ENCODE results near the gene GRB2.

GRB2 gene

DNA sequence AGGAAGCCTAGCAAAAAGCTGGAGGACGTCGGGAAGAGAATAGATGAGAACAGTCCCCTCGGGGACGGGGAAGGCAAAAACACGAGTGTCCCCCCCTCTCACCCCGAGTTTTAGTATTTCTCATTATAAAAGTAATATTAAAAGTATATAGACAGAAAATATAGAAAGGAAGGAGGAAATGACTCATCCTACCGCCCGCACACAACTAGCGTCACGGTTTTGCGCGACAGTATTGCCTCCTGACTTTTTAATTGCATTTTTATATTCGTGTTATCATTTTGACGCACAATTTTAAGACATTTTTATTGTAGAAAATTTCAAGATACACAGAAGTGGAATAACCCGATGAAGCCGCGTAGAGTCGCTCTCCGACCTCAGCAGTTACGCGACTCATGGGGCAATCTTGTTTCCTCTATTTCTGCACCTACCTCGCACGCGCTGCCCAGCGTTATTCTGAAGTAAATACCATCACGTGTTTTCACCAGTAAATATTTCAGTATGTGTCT is 115.6 kb downstream of the GRB2 start:
- H3K27ac ChIP-seq: peak overlapping the region; percentile 30
- DNase-seq: no peak
- peak overlapping the region; percentile 93 for H3K4me3 ChIP-seq (ENCODE audit: low read depth, low read length)
- TF ChIP-seq, protein P1, sequence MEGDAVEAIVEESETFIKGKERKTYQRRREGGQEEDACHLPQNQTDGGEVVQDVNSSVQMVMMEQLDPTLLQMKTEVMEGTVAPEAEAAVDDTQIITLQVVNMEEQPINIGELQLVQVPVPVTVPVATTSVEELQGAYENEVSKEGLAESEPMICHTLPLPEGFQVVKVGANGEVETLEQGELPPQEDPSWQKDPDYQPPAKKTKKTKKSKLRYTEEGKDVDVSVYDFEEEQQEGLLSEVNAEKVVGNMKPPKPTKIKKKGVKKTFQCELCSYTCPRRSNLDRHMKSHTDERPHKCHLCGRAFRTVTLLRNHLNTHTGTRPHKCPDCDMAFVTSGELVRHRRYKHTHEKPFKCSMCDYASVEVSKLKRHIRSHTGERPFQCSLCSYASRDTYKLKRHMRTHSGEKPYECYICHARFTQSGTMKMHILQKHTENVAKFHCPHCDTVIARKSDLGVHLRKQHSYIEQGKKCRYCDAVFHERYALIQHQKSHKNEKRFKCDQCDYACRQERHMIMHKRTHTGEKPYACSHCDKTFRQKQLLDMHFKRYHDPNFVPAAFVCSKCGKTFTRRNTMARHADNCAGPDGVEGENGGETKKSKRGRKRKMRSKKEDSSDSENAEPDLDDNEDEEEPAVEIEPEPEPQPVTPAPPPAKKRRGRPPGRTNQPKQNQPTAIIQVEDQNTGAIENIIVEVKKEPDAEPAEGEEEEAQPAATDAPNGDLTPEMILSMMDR (IDR thresholded peaks at IDR 0.05; ENCODE audit: low read depth, low read length): no peak
- no peaks in the 10 kb centered on the region for H3K27me3 ChIP-seq (ENCODE audit: insufficient read depth, low read depth, severe bottlenecking)
- H3K9me3 ChIP-seq (ENCODE audit: severe bottlenecking): no peaks in the 10 kb centered on the region
- peaks cover 27% of the 10 kb centered on the region for H3K36me3 ChIP-seq

DNA sequence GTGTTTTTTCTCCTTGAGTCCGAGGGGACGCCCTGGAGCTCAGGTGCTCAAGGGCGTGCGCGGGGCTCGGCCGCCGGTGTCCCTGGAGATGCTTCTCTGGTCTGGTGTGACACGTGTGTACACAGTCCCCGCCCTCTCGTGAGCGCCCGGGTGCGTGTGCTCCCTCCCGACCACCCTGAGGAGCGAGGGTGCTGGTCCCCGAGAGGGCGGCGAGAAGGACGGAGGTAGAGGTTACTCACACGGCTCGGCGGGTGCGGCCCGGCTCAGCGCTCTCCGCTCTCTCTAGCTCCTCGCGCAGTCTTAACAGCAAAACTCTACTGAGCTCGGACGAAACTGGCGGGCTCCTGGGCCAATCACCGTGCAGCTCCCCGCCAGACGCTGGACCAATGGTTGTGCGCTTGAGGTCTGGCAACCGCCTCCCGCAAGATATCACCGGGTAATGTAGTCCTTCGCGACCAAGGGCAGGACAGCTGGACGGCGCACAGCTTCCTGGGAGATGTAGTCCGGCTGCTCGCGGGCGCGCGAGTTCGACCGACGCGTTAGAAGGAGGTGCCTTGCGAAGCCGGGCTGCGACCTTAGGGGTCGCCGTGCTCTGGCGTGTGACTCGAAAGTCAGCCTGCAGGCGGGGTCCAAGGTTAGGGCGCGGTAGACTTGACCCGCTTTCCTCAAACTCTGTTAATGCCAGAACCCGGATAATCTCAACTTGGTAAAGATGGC is 116.2 kb downstream of the GRB2 start, which contains the start of gene SLC25A19:
Gene SLC25A19 (minus strand): TSS at position 319 of the 717 bp plus-strand sequence. CDS start 2,669 bp downstream, outside the sequence.
- TF ChIP-seq, protein P1 (IDR thresholded peaks at IDR 0.05; ENCODE audit: low read depth, low read length): peak; percentile 68
- H3K4me3 ChIP-seq (ENCODE audit: low read depth, low read length): peak within 1 kb of the TSS; percentile 93
- peak within 1 kb of the TSS; percentile 78 for H3K27ac ChIP-seq
- DNase-seq: peak; percentile 100
- peaks cover 29% of the 10 kb centered on the region for H3K36me3 ChIP-seq
- H3K27me3 ChIP-seq (ENCODE audit: insufficient read depth, low read depth, severe bottlenecking): no peaks in the 10 kb centered on the region
- H3K9me3 ChIP-seq (ENCODE audit: severe bottlenecking): no peaks in the 10 kb centered on the region

- peak overlapping the region; percentile 78 for H3K27ac ChIP-seq
- H3K36me3 ChIP-seq: peaks cover 32% of the 10 kb centered on the region
- DNase-seq: peak; percentile 87
- TF ChIP-seq, protein P1 (IDR thresholded peaks at IDR 0.05; ENCODE audit: low read depth, low read length): no peak
- no peaks in the 10 kb centered on the region for H3K27me3 ChIP-seq (ENCODE audit: insufficient read depth, low read depth, severe bottlenecking)
- no peaks in the 10 kb centered on the region for H3K9me3 ChIP-seq (ENCODE audit: severe bottlenecking)
- H3K4me3 ChIP-seq (ENCODE audit: low read depth, low read length): peak overlapping the region; percentile 93
Measured at GRCh38 chr17:75288770-75289114, 116.7 kb downstream of the GRB2 start.

GRCh38 chr17:75288359-75288758 is 117.1 kb downstream of the GRB2 start:
- H3K27ac ChIP-seq: peak overlapping the region; percentile 78
- H3K4me3 ChIP-seq (ENCODE audit: low read depth, low read length): peak overlapping the region; percentile 93
- no peak for DNase-seq
- TF ChIP-seq, protein P1 (IDR thresholded peaks at IDR 0.05; ENCODE audit: low read depth, low read length): no peak
- H3K9me3 ChIP-seq (ENCODE audit: severe bottlenecking): no peaks in the 10 kb centered on the region
- H3K36me3 ChIP-seq: peaks cover 34% of the 10 kb centered on the region
- no peaks in the 10 kb centered on the region for H3K27me3 ChIP-seq (ENCODE audit: insufficient read depth, low read depth, severe bottlenecking)

DNA sequence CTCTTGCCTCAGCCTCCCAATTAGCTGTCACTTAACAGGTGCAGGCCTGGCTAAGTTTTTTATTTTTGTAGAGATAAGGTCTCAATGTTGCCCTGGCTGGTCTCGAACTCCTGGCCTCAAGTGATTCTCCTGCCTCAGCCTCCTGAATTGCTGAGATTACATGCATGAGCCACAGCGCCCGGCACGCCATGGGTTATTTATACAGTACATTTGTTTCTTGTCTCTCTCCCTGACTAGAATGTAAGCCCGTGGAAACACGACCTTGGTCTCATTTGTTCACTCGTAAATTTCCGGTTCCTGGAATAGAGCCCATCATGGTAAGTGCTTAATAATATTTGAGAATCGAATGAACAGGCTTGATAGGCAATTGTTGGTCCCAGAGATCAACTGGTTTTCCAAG is 118.3 kb downstream of the GRB2 start:
- Histone ChIP-seq H3K36me3 (peaks cover 43% of the 10 kb centered on the region), H3K27me3 (ENCODE audit: insufficient read depth, low read depth, severe bottlenecking) (no peaks in the 10 kb centered on the region), H3K4me3 (ENCODE audit: low read depth, low read length) (no peak overlapping the region), H3K27ac (no peak overlapping the region), H3K9me3 (ENCODE audit: severe bottlenecking) (no peaks in the 10 kb centered on the region)
- TF ChIP-seq, protein P1 (IDR thresholded peaks at IDR 0.05; ENCODE audit: low read depth, low read length): no peak
- no peak for DNase-seq
